ENCODE results near the gene TRIM38. TPM values are rescaled to one million over a fixed set of nuclear protein-coding genes. Genes with fewer than 3 reads are reported as not detected.
A peak's percentile ranks its signal among the peaks of the same experiment; 100 is the strongest.

The TRIM38 gene
- total and polyA plus RNA-seq, 2 of the 13 experiments (the other 11 are each of a cell fraction or from before 2014, with no cell fraction given), result 2.5 to 3.1 TPM

DNA sequence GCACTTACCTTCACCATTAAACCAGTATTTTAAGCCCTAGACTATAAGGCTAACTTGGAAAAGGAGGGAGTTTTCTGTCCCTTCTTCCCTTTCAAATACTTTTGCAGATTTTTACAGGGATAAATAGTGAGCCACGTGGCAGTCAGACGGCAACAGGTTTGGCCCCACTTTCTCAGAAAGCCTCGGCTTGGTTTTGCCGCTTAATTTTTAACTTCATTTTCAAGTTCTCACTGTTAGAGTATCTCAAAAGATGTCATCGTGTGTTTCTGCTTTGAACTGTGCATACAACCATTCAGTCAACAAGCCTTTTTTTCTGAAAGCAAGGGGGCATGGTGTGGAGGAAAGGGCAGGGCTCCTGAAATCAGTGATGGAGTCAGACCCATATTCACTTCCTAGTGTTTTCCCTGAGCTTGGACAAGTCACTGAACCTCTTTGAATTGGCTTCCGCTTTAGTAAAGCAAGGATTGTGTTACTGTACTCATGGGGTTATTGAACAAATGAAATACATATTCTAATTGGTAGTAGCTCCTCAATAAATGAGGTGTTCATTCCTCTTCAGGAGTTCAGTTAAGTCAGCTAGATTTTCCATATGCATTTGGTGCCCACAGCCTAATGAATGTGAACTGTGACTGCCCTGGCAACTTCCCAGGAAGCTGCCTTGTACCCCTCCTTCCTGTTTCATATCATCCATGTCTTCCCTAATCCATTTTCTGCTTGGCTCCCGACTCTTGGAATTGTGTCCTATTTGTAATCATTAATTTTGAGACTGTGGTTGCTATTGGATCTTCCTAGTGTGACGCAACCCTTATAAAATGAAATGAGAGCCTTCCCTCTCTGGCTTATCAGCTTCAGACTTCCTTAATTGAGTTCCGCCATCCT lies 31.8 kb upstream of the TRIM38 start, which contains the start of gene SLC17A2 (continued):
- TF ChIP-seq ZNF275 (CRISPR knock-in tag; IDR thresholded peaks at IDR 0.05; ENCODE audit: borderline replicate concordance) (peak; percentile 32; the same call in 1 of the 2 replicates), SMAD9 (CRISPR knock-in tag; IDR thresholded peaks at IDR 0.05) (no peak), SNAI1 (CRISPR knock-in tag; IDR thresholded peaks at IDR 0.05; ENCODE audit: borderline replicate concordance) (0 out of 2 replicates have a peak, but pooled peaks have one; percentile 42), ZIK1 (CRISPR knock-in tag; IDR thresholded peaks at IDR 0.05; ENCODE audit: borderline replicate concordance, low read depth) (no peak; the same call in 1 of the 2 replicates), RNF2 (conservative IDR thresholded peaks at IDR 0.05; ENCODE audit: low read depth) (0 out of 2 replicates have a peak, but pooled peaks have one; percentile 37), HNRNPUL1 (IDR thresholded peaks at IDR 0.05; ENCODE audit: low read depth, low read length) (peak; percentile 46; the same call in 1 of the 2 replicates), RXRB (CRISPR knock-in tag; IDR thresholded peaks at IDR 0.05; ENCODE audit: borderline replicate concordance) (peak; percentile 80), ESRRA (CRISPR knock-in tag; IDR thresholded peaks at IDR 0.05; ENCODE audit: low read depth) (no peak), SNAPC4 (CRISPR knock-in tag; IDR thresholded peaks at IDR 0.05) (no peak; the same call in 1 of the 2 replicates), SALL1 (CRISPR knock-in tag; IDR thresholded peaks at IDR 0.05) (peak; percentile 73; the same call in 1 of the 2 replicates), ZNF253 (CRISPR knock-in tag; IDR thresholded peaks at IDR 0.05; ENCODE audit: borderline replicate concordance) (no peak), ETV6 (CRISPR knock-in tag; conservative IDR thresholded peaks at IDR 0.05) (no peak), MED8 (CRISPR knock-in tag; IDR thresholded peaks at IDR 0.05; ENCODE audit: insufficient replicate concordance) (no peak), ZNF343 (CRISPR knock-in tag; IDR thresholded peaks at IDR 0.05) (no peak)
- TF ChIP-seq, protein P1, sequence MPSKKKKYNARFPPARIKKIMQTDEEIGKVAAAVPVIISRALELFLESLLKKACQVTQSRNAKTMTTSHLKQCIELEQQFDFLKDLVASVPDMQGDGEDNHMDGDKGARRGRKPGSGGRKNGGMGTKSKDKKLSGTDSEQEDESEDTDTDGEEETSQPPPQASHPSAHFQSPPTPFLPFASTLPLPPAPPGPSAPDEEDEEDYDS (CRISPR knock-in tag; IDR thresholded peaks at IDR 0.05), result no peak
